ENCODE data around the gene SLC13A3.

Gene SLC13A3

DNA sequence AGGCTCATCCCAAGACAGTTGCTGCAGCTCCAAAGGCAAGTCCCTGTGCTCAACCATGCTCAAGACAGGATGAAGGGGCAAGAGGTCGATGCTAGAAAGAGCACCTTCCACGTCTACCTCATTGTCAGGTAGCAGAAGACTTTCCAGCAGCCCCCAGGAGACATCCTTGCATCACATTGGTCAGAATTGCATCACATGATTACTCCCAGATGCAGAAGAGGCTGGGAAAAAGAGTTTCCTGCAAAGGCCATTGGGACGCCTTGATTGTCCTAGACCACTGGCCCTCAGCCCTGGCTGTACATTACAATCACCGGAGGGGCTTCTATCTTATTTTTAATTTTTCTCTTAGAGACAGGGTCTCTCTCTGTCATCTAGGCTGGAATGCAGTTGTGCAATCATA lies 120.6 kb downstream of the SLC13A3 start:
- no peak for DNase-seq (ENCODE audit: low read depth)
- TF ChIP-seq, protein P1, sequence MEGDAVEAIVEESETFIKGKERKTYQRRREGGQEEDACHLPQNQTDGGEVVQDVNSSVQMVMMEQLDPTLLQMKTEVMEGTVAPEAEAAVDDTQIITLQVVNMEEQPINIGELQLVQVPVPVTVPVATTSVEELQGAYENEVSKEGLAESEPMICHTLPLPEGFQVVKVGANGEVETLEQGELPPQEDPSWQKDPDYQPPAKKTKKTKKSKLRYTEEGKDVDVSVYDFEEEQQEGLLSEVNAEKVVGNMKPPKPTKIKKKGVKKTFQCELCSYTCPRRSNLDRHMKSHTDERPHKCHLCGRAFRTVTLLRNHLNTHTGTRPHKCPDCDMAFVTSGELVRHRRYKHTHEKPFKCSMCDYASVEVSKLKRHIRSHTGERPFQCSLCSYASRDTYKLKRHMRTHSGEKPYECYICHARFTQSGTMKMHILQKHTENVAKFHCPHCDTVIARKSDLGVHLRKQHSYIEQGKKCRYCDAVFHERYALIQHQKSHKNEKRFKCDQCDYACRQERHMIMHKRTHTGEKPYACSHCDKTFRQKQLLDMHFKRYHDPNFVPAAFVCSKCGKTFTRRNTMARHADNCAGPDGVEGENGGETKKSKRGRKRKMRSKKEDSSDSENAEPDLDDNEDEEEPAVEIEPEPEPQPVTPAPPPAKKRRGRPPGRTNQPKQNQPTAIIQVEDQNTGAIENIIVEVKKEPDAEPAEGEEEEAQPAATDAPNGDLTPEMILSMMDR (conservative IDR thresholded peaks at IDR 0.05; ENCODE audit: control insufficient read depth, insufficient read depth, low read depth, low read length), result no peak
- H3K4me3 ChIP-seq (ENCODE audit: control insufficient read depth, low read depth, low read length), result no peak overlapping the region

DNA sequence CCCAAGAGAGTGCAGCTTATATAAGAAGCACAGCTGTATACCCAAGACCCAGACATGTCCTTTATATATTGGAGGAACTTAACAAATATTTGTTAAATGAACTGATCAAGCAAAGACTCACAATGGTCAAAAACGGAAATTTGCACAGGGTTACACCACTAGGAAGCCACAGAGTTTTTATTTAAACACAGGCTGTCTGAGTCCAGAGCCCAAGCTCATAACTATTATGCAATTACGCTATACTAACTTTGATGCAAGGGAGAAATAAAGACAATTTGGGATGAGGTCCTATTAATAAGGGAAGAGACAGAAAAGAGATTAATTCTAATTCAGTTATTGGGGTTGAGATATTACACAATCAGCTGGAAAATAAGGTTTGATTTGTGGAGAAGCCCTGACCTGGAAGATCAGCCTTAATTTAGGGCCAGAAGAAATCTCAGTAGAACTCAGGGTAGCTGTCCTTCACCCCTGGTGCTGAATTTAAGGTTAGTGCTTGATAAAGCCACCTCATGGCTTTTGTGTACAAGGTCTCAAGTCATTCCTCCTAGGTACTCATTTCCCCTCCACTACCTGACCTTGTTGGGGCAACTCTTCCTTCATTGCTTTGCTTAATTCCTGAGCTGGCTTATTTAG lies 127.4 kb downstream of the SLC13A3 start:
- TF ChIP-seq, protein P1 (conservative IDR thresholded peaks at IDR 0.05; ENCODE audit: control insufficient read depth, insufficient read depth, low read depth, low read length), result no peak
- H3K4me3 ChIP-seq (ENCODE audit: control insufficient read depth, low read depth, low read length), result no peak overlapping the region
- peak; percentile 20 for DNase-seq (ENCODE audit: low read depth)

DNA sequence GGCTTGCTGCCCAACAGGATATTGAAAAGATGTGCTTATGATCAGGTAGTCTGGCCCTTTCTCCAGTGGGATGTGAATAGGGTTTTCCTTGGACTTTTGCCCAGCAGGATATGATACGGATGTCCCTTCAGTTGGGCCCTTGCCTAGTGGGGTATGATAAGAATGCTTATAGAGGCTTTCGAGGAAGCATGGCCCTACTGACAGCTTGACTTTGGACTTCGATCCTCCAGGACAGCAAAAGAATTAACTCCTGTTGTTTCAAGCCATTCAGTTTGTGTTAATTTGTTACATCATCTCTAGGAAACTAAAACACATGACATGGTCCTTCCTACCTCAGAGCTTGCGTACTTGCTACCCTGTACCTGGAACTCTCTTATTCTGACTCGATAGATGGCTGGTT lies 128.2 kb downstream of the SLC13A3 start:
- H3K4me3 ChIP-seq (ENCODE audit: control insufficient read depth, low read depth, low read length), result no peak overlapping the region
- TF ChIP-seq, protein P1 (conservative IDR thresholded peaks at IDR 0.05; ENCODE audit: control insufficient read depth, insufficient read depth, low read depth, low read length), result no peak
- DNase-seq (ENCODE audit: low read depth), result no peak

DNA sequence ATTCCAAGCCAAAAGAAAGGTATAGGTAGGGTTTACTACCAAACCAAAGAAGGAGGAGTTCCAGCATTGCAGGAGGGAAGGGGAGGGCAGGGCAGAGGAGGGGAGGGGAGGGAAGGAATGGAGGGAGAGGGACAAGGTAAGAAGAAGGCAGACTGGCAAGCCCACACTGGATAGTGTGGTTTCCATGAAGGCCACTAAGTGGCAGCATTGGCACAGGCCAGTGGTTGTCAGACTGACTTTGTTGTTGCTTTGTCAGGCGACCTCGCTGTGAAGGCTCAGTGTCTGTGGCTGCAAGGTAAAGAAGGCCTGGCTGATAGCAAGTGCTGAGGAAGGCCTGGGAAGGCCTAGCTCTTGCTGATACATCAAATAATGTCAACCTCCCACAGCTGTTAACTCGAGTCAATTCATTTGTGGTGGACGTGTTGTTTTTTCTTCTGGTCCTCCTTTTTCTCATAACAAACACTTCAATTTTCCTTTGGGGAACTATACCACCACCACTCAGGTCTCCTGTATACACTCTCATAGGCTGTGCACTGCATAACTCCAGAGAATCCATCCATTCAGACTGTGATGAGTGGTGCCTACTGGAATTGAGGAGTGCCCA lies 130.2 kb downstream of the SLC13A3 start:
- TF ChIP-seq, protein P1 (conservative IDR thresholded peaks at IDR 0.05; ENCODE audit: control insufficient read depth, insufficient read depth, low read depth, low read length), result peak; percentile 78
- DNase-seq (ENCODE audit: low read depth), result peak; percentile 67

DNA sequence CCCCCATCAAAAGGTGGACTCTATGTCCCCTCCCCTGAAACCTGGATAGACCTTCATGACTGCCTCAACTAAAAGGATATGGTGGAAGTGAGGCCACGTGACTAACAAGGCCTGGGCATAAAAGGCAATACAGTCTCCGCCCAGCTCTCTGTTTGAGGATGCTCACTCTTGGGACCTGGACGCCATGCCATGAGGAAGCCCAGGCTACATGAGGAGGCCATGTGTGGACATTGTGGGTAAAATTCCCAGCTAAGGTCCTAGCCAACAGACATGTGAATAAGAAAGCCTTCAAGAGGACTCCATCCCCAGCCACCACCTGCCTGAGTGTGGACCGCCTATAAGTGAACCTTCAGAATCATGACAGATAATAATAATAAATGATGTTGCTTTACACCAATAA lies 130.7 kb downstream of the SLC13A3 start:
- TF ChIP-seq, protein P1 (conservative IDR thresholded peaks at IDR 0.05; ENCODE audit: control insufficient read depth, insufficient read depth, low read depth, low read length), result no peak
- no peak overlapping the region for H3K4me3 ChIP-seq (ENCODE audit: control insufficient read depth, low read depth, low read length)
- DNase-seq (ENCODE audit: low read depth), result no peak

More for the DNA sequence above, 130.2 kb downstream of the SLC13A3 start:
- H3K4me3 ChIP-seq (ENCODE audit: control insufficient read depth, low read depth, low read length), result no peak overlapping the region

DNA sequence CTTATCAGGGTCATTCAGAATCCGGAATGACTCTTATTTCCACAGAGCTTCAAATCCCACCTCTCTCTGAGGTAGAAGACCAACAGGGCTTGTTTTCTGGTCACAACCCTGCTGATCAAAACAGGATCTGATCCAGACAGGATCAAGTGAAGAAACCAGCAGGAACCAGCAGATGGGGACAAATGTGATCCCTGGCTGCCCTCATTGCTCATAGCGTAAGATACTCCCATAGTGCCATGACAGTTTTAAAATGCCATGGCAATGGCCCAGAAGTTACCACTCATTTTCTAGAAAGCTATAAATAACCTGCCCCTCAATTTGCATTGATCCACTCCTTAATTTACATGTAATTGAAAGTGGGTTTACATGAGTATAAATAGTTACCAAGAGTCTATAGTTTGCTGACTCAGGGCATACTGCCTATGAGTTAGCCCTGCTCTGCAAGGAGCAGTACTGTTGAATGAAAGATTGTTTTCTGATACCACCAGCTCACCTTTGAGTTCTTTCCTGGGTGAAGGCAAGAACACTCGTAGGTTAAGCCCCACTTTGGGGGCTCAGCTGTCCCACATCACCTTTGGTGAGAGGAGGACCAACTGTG lies 131.7 kb downstream of the SLC13A3 start:
- no peak overlapping the region for H3K4me3 ChIP-seq (ENCODE audit: control insufficient read depth, low read depth, low read length)
- no peak for DNase-seq (ENCODE audit: low read depth)
- TF ChIP-seq, protein P1 (conservative IDR thresholded peaks at IDR 0.05; ENCODE audit: control insufficient read depth, insufficient read depth, low read depth, low read length), result no peak
